Left renal pelvis (tissue), 4 donors: ENCODE data around the gene TYW1. TPM values are rescaled to one million over a fixed set of nuclear protein-coding genes. Genes with fewer than 3 reads are reported as not detected.
"Not testable (repeated sequence)": the region's sequence is repeated elsewhere in the genome, so short reads cannot be mapped to it uniquely, and the experiment has no call there.

ENCODE experiments used
- DNase-seq, 4 donors: peaks; one replicate each; pipeline ENCODE4 v3.0.0-alpha.2; 2013; ENCODE audit warnings: low read depth in 4 of 4, low spot score in 3 of 4
- polyA plus RNA-seq, 4 donors: library from polyadenylated mRNA; unstranded; fragments of 120-200 nt; gene quantifications; one replicate each; pipeline ENCODE4 v1.2.1, GENCODE V29; 2013; ENCODE audit not compliant: insufficient read length in 4 of 4

Gene TYW1
- polyA plus RNA-seq, 4 donors = 18.5 to 24.9 (median 23.3) TPM

DNA sequence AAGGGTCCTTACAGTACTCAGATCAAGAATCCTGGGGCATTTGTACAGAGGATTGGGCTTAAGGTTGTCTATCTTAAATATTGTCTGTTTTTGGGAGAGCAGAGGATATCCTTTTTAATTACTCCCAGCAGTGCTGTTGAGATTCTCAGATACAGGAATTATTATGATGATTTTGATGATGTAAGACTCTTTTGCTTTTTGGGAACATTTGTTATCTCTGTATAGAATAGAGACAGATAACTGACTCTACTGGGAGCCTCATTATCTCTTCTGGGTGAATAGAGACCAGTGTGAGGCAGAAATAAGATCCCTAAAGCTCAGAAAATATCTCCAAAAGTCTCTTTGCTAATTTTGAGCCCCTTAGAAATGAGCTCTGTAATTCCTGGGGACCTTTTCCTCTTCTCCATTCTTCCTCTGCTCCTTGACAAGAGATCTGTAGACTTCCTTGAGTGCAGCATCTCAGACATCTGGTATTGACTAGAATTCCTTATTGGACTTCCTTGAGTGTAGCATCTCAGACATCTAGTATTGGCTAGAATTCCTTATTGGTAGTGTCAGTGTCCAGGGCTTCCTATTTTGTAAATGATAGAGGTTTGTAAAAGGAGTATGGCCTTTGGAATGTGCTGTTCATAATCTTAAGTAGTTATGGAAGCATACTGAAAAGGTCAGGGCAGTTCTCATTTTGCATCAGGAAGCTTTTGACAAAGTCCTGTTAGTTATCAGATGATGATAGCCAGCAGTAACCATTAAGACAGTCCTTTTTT lies 118.0 kb downstream of the TYW1 start:
- not testable (repeated sequence) for DNase-seq

- DNase-seq = not testable (repeated sequence)
Measured at GRCh38 chr7:67120491-67120890, 123.9 kb downstream of the TYW1 start.

DNA sequence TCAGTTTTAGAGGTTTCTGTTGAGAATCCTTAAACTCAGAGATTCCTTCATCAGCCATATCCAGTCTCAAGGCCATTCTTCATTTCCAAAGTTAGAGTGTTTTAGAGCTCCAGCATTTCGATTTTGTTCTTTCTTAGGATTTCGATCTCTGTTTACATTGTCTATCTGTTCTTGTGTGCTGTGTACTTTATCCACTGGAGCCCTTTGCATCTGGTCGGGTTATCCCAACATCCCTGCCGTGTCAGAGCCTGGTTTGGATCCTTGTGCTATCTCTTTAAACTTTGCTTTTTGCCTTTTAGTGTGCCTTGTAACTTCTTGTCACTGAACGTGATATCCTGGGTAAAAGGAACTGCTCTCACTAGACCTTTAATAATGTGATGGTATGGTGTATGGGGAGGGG lies 131.6 kb downstream of the TYW1 start:
- not testable (repeated sequence) for DNase-seq

DNA sequence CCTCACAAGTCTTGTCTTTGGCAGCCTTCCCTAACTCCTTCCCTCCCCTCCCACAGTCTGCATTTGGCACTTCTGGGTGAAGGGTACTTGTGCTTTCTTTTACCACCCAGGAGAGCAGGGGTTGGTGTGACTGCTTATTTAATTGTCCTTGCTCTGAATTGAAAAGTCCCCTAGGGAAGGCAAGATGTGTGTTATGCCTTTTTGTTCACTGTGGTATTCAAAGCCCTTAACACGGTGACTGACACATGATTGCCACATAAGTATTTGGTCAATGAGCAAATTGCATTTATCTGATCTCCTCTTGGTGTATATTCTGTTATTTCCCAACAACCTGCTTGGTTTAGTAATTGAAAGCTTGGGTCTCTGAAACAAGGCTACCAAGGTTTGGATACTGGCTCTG lies 134.1 kb downstream of the TYW1 start:
- not testable (repeated sequence) for DNase-seq

- DNase-seq = not testable (repeated sequence)
Measured at GRCh38 chr7:67134912-67135311, 138.3 kb downstream of the TYW1 start.

DNA sequence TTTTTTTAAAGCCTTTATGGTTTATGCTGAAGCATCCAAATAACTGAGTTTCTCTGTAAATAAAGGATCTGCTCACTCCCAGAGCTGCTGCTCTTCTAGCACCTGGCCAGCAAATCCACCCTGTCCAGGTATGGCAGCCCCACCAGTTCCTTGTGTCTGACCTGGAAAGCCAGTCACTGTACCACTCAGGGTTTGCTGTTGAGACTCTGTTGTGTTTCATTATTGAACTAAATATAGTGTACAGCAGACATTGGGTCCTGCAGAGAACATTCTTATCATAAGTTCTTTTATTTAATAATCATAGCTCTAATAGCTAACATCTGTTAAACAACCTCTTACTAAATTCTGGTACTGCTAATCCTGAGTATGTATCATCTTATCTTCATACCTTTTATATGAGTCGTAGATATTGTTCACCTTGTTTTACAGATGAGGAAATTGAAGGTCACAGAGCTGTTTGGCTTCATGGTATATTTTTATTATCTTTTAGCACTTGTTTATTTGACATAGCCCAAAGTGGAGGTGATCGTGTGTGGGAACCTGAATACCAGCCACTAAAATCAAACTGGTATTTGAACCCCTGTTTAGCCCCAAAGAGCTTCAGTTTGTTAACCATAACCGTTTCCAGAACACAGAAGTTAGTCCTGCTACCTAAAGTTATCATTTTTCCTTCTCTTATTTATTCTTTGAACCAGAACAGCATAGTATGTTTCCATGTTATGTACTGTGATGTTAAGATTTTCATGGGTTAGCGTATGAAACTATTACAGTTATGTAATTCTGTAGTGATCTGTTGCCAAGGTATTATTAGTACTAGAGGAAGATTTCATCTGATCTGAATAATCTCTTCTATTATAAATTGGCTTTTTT lies 139.2 kb downstream of the TYW1 start:
- DNase-seq = not testable (repeated sequence)

DNA sequence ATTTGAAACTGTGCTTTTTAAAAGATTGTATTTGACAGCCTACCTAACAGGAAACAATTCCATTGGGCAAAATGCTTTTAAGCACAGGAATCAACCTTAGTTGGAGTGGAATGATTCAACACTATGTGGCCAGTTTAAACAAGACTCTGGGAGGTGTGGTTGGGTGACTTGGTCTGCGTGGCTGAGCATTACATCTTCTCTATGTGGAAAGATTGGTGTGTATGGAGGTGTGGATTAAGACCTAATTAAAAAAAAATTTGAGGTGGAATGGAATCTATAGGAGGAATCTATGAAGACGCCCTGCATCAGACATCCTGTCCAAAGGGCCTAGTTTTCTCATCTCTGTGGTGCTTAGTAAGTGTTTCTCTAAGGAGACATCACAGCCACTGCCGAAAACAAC lies 140.9 kb downstream of the TYW1 start:
- DNase-seq = not testable (repeated sequence)

DNA sequence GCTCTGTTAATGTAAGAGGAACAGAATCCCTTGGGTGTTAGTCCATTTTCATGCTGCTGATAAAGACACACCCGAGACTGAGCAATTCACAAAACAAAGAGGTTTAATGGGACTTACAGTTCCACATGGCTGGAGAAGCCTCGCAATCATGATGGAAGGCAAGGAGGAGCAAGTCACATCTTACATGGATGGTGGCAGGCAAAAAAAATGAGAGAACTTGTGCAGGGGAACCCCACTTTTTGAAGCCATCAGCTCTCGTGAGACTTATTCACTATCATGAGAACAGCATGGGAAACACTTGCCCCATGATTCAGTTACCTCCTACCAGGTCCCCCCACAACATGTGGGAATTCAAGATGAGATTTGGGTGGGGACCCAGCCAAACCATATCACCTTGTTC lies 143.2 kb downstream of the TYW1 start:
- DNase-seq = not testable (repeated sequence)

DNA sequence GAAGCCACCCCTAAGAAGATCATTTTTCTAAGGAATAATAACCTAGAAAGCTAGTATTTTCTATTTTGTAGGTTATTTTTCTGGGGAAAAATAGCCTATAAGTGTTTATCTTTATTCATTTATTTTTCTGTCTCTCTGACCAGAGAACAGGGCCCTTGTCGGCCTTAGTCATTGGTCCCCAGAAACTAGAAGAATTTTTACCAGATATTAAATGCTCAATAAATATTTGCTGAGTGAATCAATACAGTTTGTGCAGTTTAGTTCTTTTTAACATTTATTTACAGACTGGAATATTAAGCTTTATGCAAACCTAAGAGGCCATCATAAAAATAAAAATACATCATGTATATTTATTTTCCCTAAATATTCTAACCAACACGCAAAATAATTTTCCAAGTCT lies 144.4 kb downstream of the TYW1 start:
- not testable (repeated sequence) for DNase-seq

- DNase-seq = not testable (repeated sequence)
Measured at GRCh38 chr7:67143091-67143786, 146.6 kb downstream of the TYW1 start.

DNA sequence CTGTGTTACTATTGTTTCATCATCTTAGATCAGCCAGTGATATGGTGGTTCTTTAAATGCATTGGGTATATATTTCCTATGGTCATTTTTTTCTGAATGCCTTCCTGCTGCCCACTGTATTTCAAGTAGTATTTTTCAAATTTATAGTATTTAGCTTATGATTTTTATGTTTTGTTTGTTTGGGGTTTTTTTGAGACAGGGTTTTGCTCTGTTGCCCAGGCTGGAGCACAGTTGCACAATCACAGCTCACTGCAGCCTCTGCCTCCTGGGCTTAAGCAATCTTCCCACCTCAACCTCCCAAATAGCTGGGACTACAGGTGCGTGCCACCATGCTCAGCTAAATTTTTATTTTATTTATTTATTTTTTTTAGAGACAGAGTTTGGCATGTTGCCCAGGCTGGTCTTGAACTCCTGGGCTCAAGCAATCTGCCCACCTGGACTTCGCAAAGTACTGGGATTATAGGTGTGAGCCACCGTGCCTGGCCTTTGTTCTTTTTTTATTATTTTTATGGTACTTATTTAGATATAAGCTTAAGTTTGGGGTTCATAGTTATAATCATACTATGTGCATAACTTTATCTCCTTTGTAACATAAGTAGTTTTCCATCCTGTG lies 149.1 kb downstream of the TYW1 start:
- not testable (repeated sequence) for DNase-seq

GRCh38 chr7:67149131-67149530 lies 152.5 kb downstream of the TYW1 start:
- not testable (repeated sequence) for DNase-seq

- DNase-seq = not testable (repeated sequence)
Measured at GRCh38 chr7:67154374-67154773, 157.7 kb downstream of the TYW1 start.

- DNase-seq = not testable (repeated sequence)
Measured at GRCh38 chr7:67156064-67156463, 159.4 kb downstream of the TYW1 start.

GRCh38 chr7:67163285-67163684 lies 166.7 kb downstream of the TYW1 start:
- DNase-seq = not testable (repeated sequence)

DNA sequence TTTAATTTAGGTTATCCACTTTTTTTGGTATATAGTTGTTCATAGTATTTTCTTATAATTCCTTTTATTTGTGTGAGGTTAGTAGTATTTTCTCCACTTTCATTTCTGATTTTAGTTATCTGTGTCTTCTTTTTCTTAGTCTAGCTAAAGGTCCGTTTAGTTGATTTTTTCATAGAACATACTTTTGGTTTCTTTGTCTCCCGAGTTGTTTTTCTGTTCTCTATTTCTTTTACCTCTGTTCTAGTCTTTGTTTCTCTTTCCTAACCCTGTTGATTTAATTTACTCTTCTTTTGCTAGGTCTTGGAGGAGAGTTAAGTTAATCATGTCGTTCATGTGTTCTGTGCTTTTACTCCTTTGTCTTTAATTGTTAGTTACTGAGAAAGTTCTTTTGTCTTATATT lies 174.5 kb downstream of the TYW1 start:
- DNase-seq = not testable (repeated sequence)

DNA sequence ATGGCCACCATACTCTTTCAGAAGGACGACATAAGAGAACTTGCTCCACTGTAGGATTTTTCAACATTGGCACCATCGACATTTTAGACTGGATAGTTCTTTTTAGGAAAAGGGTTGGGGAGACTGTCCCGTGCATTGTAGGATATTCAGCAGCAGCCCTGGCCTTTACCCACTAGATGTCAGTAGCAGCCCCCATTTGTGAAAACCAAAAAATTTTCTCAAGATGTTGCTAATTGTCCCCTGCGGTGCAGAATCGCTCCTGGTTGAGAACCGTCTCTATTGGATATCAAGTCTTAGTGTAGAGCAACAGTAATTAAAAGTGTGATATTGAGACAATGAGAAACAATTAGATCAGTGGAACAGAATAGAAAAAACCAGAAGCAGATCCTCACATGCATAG lies 180.1 kb downstream of the TYW1 start:
- DNase-seq = not testable (repeated sequence)

GRCh38 chr7:67178915-67179688 lies 182.5 kb downstream of the TYW1 start:
- DNase-seq = not testable (repeated sequence)

- DNase-seq = not testable (repeated sequence)
Measured at GRCh38 chr7:67182956-67183750, 186.5 kb downstream of the TYW1 start.
